Measurements from ENCODE around the gene HDAC4.

GRCh38 chr2:239075918-239076758 is 324.7 kb downstream of the HDAC4 start:
- TF ChIP-seq CTCF (conservative IDR thresholded peaks at IDR 0.05) (no peak), EZH2 (IDR thresholded peaks at IDR 0.05; ENCODE audit: low read depth) (no peak)
